Upper lobe of right lung (tissue), 1 donor: ENCODE measurements around the gene SPSB1. TPM values are rescaled to one million over a fixed set of nuclear protein-coding genes. Genes with fewer than 3 reads are reported as not detected.
A peak's percentile ranks its signal among the peaks of the same experiment; 100 is the strongest.

Experiments
- ATAC-seq: fragments of 200-7000 bp; cut with Tn5 transposase; one replicate; pipeline ENCODE4 v1.9.1; 2020; ENCODE audit warnings: mild to moderate bottlenecking, moderate library complexity
- DNase-seq: peaks from one replicate; pipeline ENCODE4 v3.0.0-alpha.2; 2020
- H3K27ac ChIP-seq: fragments of 200-600 bp; one replicate; pipeline ENCODE4 v1.8.0; 2022
- H3K27me3 ChIP-seq: fragments of 200-600 bp; one replicate; pipeline ENCODE4 v1.8.0; 2022; ENCODE audit warnings: mild to moderate bottlenecking
- H3K36me3 ChIP-seq: fragments of 200-600 bp; one replicate; pipeline ENCODE4 v1.8.0; 2022
- H3K4me1 ChIP-seq: fragments of 200-600 bp; one replicate; pipeline ENCODE4 v1.8.0; 2022
- H3K4me3 ChIP-seq: fragments of 200-600 bp; one replicate; pipeline ENCODE4 v1.8.0; 2022; ENCODE audit warnings: mild to moderate bottlenecking
- H3K9me3 ChIP-seq: fragments of 200-600 bp; one replicate; pipeline ENCODE4 v1.8.0; 2022
- intact Hi-C: fragments of 100-400 bp; cut with DNase I; formaldehyde crosslinking; loops from one replicate; pipeline ENCODE4 v1.11.0; 2022
- total RNA-seq: library from RNA; stranded (reverse); fragmentation: NEBNext Ultra II Directional; extraction: Animal tissue kit (Norgen Biotek cat#: 25700); gene quantifications from one replicate; pipeline ENCODE4 v1.2.1, GENCODE V29; 2021
- TF ChIP-seq, protein P1 (sequence below): fragments of 200-600 bp; IDR thresholded peaks from one replicate; pipeline ENCODE4 v1.8.0; 2022; ENCODE audit warnings: antibody characterized with exemption
- donor health status: DM: no; HTN: yes; CAD: no; lungs with severe emphysema.

The SPSB1 gene
- total RNA-seq, 1 donor from 2014 or later, result 29.0 TPM

DNA sequence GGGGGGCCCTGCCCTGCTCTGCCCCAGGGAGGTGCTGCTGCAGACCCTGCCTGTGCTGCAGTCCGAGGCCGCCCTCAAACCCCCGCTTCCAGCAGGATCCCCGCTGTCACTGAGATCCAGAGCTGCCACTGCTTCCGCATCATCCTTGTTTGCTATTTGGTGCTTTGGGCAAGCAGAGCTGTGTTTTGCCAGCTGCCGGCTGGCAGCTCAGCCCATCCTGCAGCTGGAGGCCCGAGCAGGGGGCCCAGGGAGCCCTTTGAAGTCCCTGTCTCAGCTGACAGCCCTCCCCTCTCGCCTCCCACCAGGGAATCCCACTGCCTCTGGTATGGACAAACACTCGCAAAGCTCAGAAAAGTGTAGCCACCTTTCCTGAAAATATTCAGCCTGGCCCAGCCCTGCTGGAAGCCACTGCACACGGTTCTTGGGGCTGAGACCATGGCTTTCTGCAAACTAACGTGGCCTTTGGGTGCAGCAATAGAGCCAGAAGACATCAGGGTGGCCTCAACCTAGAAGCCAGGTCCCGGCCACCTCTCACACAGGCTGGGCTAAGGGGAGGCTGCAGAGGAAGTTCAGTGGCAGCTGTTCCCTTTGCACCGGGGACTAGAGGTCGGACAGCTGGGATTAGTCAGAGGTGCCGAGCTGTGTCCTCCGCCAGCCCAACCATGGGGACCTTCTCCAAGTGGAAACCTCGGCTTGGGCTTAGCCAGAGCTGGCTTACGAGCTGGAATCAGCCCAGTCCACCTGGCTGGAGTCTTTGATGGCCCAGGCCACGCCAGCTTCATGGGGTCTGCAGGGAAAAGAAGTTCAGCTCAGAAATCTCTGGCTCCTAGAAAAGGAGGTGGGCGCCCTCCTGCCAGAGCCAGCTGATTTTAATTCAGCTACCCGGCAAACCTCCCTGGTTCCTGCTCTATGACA, 107.1 kb downstream of the SPSB1 start:
- H3K36me3 ChIP-seq, result no peaks in the 10 kb centered on the region
- TF ChIP-seq, protein P1, sequence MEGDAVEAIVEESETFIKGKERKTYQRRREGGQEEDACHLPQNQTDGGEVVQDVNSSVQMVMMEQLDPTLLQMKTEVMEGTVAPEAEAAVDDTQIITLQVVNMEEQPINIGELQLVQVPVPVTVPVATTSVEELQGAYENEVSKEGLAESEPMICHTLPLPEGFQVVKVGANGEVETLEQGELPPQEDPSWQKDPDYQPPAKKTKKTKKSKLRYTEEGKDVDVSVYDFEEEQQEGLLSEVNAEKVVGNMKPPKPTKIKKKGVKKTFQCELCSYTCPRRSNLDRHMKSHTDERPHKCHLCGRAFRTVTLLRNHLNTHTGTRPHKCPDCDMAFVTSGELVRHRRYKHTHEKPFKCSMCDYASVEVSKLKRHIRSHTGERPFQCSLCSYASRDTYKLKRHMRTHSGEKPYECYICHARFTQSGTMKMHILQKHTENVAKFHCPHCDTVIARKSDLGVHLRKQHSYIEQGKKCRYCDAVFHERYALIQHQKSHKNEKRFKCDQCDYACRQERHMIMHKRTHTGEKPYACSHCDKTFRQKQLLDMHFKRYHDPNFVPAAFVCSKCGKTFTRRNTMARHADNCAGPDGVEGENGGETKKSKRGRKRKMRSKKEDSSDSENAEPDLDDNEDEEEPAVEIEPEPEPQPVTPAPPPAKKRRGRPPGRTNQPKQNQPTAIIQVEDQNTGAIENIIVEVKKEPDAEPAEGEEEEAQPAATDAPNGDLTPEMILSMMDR, result no peak
- H3K27me3 ChIP-seq, result no peaks in the 10 kb centered on the region
- ATAC-seq, result no peak
- intact Hi-C loops, result no loop called here
- H3K4me1 ChIP-seq, result peaks cover 20% of the 10 kb centered on the region
- DNase-seq, result no peak
- no peaks in the 10 kb centered on the region for H3K9me3 ChIP-seq
- H3K4me3 ChIP-seq, result no peak overlapping the region
- H3K27ac ChIP-seq, result peak overlapping the region; percentile 51

DNA sequence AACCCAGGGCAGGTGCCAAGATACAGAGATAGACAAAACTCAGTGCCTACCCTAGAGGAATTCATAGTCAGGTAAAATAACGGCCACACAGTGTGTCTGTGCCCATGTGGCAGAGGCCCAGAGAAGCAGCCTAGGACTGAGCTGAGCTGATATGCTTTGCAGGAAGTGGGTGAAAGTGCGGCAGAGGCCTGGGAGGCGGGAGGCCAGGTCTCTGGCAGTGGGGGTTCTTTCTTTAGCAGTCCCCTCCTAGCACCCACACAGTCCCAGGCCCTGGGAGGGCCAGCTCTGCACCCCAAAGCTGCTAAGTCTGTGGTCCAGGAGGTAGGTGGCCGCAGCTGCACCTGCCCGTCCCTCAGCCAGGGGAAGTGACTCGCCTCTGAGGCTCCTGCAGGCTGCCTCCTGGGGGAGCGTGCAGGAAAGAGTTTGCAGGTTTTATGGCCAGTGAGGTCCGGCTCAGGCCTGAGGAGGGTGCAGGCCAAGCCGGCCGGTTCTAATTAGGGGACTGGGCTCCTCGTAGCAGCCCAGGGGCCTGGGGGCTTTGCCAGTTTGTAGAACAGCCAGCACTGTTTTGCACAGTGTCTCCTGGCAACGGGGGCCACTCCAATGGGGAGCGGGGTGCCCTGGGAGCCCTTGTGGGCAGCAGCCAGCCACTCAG, 107.9 kb downstream of the SPSB1 start:
- DNase-seq, result no peak
- H3K36me3 ChIP-seq, result no peaks in the 10 kb centered on the region
- peak; percentile 5 for ATAC-seq
- no peaks in the 10 kb centered on the region for H3K27me3 ChIP-seq
- H3K27ac ChIP-seq, result peak overlapping the region; percentile 17
- H3K4me1 ChIP-seq, result peaks cover 20% of the 10 kb centered on the region
- H3K4me3 ChIP-seq, result no peak overlapping the region
- TF ChIP-seq, protein P1, result no peak
- H3K9me3 ChIP-seq, result no peaks in the 10 kb centered on the region
- intact Hi-C loops, result no loop called here

DNA sequence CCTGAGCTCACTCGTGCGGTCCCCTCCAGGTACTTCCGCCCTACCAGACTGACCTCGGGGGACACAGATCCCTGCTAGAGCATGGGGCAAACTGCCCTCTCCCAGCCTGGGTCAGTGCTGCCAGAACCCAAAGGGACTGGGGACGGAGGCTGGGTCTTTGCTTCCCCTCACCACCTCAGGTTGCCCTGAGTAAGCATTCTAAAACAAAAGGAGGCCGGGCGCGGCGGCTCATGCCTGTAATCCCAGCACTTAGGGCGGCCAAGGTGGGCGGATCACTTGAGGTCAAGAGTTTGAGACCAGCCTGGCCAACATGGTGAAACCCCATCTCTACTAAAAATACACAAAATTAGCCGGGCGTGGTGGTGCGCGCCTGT, 108.4 kb downstream of the SPSB1 start:
- Histone ChIP-seq H3K4me1 (peaks cover 20% of the 10 kb centered on the region), H3K36me3 (no peaks in the 10 kb centered on the region), H3K27me3 (no peaks in the 10 kb centered on the region), H3K9me3 (no peaks in the 10 kb centered on the region), H3K27ac (no peak overlapping the region), H3K4me3 (no peak overlapping the region)
- intact Hi-C loops, result no loop called here
- TF ChIP-seq, protein P1, result no peak
- DNase-seq (no peak), ATAC-seq (peak; percentile 6)

DNA sequence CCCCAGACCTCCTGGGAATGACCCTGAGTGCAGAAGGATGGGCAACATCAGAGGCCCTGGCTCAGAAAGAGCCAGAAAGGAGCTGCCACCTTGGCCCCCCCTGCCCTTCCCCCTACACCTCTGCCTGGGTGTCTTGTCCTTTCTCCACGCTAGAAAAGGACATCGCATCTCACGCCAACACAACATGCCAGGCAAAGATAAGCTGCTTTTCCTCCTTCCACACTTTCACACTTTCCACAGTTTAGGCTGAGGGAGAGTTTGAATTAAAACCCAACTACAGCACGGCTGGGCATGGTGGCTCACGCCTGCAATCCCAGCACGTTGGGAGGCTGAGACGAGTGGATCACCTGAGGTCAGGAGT, 109.5 kb downstream of the SPSB1 start:
- no peak for DNase-seq
- no peak overlapping the region for H3K4me3 ChIP-seq
- TF ChIP-seq, protein P1, result no peak
- no peaks in the 10 kb centered on the region for H3K36me3 ChIP-seq
- no peak for ATAC-seq
- H3K27ac ChIP-seq, result no peak overlapping the region
- H3K9me3 ChIP-seq, result no peaks in the 10 kb centered on the region
- no peaks in the 10 kb centered on the region for H3K27me3 ChIP-seq
- intact Hi-C loops, result no loop called here
- H3K4me1 ChIP-seq, result peaks cover 20% of the 10 kb centered on the region

DNA sequence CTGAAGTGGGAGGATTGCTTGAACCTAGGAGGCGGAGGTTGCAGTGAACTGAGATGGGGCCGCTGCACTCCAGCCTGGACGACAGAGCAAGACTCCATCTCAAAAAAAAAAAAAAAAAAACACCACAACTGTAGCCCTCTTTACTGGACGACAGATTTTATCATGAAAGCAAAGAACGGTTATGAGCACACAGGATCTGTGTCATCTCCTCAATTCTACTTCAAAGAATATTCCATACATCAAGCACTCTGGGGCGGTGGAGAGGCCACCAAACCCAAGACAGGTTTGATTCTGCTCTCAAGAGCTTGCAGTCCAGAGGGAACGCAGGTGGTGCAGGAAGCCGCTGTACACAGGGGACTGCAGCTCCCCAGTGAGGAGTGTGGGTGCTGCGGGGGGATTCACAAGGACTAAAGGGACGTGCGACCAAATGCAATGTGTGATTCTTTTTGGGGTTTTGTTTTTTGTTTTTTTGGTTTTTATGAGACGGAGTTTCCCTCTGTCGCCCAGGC, 110.1 kb downstream of the SPSB1 start:
- Histone ChIP-seq H3K4me1 (peaks cover 20% of the 10 kb centered on the region), H3K27ac (no peak overlapping the region), H3K4me3 (no peak overlapping the region), H3K27me3 (no peaks in the 10 kb centered on the region), H3K9me3 (no peaks in the 10 kb centered on the region), H3K36me3 (no peaks in the 10 kb centered on the region)
- ATAC-seq (no peak), DNase-seq (no peak)
- intact Hi-C loops, result no loop called here
- TF ChIP-seq, protein P1, result no peak
